Activated T-helper 2 cell treated with anti-CD3 and anti-CD28 coated beads, Interferon-gamma antibody, Interleukin-2, Interleukin-4, amounts not matched to agents 10 μg/mL and 5 μg/mL and 100 μg/mL, durations not matched to agents 14 hours and 24 hours and 36 hours (primary cell): Measurements from ENCODE around the gene MT2A. TPM values are rescaled to one million over a fixed set of nuclear protein-coding genes. Genes with fewer than 3 reads are reported as not detected.

Source experiments
- DNase-seq: peaks from one replicate; pipeline ENCODE4 v3.0.0; 2021; ENCODE audit warnings: low spot score
- H3K27ac Mint-ChIP-seq: one replicate; pipeline ENCODE4 v1.8.0; 2021; ENCODE audit warnings: mixed read lengths
- H3K27me3 Mint-ChIP-seq: one replicate; pipeline ENCODE4 v1.8.0; 2021; ENCODE audit warnings: low read depth, mixed read lengths
- H3K36me3 Mint-ChIP-seq: one replicate; pipeline ENCODE4 v1.8.0; 2021; ENCODE audit warnings: low read depth, mixed read lengths
- H3K4me1 Mint-ChIP-seq: one replicate; pipeline ENCODE4 v1.8.0; 2021; ENCODE audit warnings: low read depth, mixed read lengths
- H3K4me3 Mint-ChIP-seq: one replicate; pipeline ENCODE4 v1.8.0; 2021; ENCODE audit warnings: low read depth, mild to moderate bottlenecking, moderate library complexity, mixed read lengths
- H3K9me3 Mint-ChIP-seq: one replicate; pipeline ENCODE4 v1.8.0; 2021; ENCODE audit warnings: mixed read lengths
- intact Hi-C: fragments of 100-400 bp; cut with micrococcal nuclease; formaldehyde crosslinking; loops from one replicate; pipeline ENCODE4 v1.15.1; 2023
- total RNA-seq: library from RNA; stranded (reverse); gene quantifications from 2 replicates; pipeline ENCODE4 v1.2.3, GENCODE V29; 2022

MT2A gene
- total RNA-seq, 1 donor from 2014 or later: 827 TPM

DNA sequence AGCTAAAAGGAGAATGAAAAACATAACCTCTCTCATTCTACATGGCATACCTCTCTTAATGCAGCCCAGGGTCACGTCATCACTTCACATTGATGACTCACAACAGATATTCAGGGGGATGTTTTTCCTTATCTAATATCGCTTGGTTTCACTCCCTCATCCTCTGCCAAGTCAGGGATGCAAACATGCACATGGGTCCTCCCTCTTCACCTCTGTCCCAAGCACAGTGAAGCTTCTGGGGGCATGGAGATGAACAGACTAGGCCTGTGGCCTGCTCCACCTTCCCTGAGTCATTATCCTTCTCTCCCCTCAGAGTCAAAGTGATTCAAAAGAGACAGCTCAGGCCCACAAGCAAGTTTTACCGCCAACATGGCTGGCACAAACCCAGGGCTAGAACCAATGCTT is 2.3 kb upstream of the MT2A start:
- Mint-ChIP-seq H3K4me1 (peaks cover 41% of the 10 kb centered on the region), H3K4me3 (no peak overlapping the region), H3K27me3 (peaks cover 6% of the 10 kb centered on the region), H3K27ac (no peak overlapping the region), H3K36me3 (peaks cover 16% of the 10 kb centered on the region), H3K9me3 (no peaks in the 10 kb centered on the region)
- DNase-seq: no peak
- intact Hi-C loops: no loop called here

DNA sequence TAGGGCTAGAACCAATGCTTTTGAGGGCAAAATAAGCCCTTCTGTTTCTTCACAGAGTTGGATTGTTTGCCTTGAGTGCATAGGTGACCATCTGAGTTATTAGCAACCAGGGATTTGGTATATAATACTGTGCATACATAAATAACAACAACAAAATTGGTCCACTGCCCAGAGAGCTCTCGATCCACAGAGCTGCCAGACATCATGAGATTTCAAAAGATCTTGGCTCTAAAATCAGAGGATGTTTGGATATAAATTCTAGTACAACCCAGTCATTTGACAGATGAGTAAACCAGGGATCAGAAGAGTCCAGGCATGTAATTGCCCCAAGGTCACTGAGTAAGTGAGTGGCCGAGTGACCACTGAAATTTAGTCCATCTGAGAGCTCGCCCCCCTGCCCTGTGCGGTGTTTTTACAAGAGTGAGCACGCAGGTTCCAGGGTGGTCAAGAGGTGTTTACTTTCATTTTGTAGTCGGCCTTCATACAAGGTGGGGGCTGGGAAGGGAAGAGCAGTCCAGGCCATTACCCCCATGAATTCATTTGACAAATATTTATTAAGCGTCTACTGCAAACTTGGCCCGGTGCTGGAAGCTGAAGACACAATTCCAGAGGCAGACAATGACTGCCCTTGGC is 1.8 kb upstream of the MT2A start:
- peaks cover 4% of the 10 kb centered on the region for H3K27me3 Mint-ChIP-seq
- H3K9me3 Mint-ChIP-seq: no peaks in the 10 kb centered on the region
- no peak overlapping the region for H3K4me3 Mint-ChIP-seq
- intact Hi-C loops: no loop called here
- peaks cover 46% of the 10 kb centered on the region for H3K4me1 Mint-ChIP-seq
- H3K27ac Mint-ChIP-seq: peak overlapping the region; percentile 65
- DNase-seq: no peak
- peaks cover 16% of the 10 kb centered on the region for H3K36me3 Mint-ChIP-seq

DNA sequence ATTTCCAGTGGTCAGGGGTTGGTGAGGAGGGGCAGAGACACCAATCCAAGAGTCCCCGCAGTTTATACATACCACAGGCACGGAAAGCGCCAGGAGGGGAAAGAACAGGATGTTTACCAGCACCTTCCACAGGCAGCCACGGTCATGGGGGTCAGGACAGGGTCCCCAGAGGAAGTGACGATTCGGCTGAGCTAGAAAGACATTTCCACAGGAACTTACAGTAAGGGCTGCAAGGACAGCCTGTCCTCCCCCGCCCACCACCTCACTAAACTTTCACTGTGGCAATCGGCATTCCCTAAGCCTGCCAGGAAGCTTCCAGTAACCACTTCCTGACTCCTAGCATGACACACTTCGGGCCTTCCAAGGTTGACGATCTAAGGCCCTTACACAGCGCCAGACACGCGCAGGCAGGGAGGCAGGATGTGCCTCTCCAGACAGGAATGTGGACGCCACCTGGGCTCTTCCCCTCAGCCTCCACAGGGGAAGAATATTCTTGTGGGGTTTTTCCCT is 1.2 kb upstream of the MT2A start:
- Mint-ChIP-seq H3K4me1 (peaks cover 48% of the 10 kb centered on the region), H3K9me3 (no peaks in the 10 kb centered on the region), H3K27me3 (peaks cover 1% of the 10 kb centered on the region), H3K27ac (peak overlapping the region; percentile 65), H3K4me3 (peak overlapping the region; percentile 22), H3K36me3 (peaks cover 16% of the 10 kb centered on the region)
- intact Hi-C loops: no loop called here
- DNase-seq: no peak

DNA sequence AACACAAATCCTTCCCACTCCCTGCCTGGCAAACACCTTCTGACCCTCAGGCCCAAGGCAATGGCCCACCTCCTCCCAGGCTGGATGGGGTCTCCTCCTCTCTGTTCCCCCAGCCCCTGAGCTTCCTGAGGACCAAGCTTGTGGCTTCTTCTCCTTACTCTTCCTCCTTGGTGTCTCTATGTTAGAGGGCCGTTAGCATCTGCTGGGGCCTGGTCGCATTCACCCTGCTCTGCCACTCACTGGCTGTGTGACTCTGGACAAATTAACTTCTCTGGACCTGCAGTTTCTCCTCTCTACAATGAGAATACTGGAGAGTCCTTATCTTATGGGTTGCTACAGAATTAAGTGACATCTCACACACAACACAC is 725 bp upstream of the MT2A start:
- H3K27me3 Mint-ChIP-seq: no peaks in the 10 kb centered on the region
- H3K27ac Mint-ChIP-seq: peak overlapping the region; percentile 82
- peaks cover 52% of the 10 kb centered on the region for H3K4me1 Mint-ChIP-seq
- no peak for DNase-seq
- no peaks in the 10 kb centered on the region for H3K9me3 Mint-ChIP-seq
- H3K36me3 Mint-ChIP-seq: peaks cover 16% of the 10 kb centered on the region
- intact Hi-C loops: loop anchor here (1.0 to 2.0 kb wide), 5 partner anchors 10 to 435 kb away; partner anchors contain the start of genes MT1E and MT1X
- H3K4me3 Mint-ChIP-seq: peak overlapping the region; percentile 97

DNA sequence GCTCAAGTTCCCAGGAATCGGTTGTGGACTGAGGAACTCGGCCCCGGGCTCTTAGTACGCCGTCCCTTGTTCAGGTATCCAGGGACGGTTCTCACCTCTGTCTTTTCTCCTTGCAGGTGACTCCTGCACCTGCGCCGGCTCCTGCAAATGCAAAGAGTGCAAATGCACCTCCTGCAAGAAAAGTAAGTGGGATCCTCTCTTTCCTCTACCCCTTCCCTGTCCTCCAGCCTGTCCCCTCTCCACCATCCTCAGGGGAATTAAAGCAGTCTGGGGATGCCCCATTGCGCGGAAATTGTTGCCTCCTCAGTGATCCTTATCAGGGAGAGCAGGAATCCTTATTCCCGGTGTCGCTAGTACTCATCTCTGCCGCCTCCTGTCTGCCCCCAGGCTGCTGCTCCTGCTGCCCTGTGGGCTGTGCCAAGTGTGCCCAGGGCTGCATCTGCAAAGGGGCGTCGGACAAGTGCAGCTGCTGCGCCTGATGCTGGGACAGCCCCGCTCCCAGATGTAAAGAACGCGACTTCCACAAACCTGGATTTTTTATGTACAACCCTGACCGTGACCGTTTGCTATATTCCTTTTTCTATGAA is 585 bp downstream of the MT2A start:
- Mint-ChIP-seq H3K4me3 (peak overlapping the region; percentile 97), H3K9me3 (no peaks in the 10 kb centered on the region), H3K27ac (peak overlapping the region; percentile 99), H3K27me3 (no peaks in the 10 kb centered on the region), H3K4me1 (peaks cover 58% of the 10 kb centered on the region), H3K36me3 (peaks cover 16% of the 10 kb centered on the region)
- DNase-seq: no peak
- intact Hi-C loops: loop anchor here (1.0 to 2.0 kb wide), 5 partner anchors 8 to 434 kb away; partner anchors contain the start of genes MT1E and MT1X

DNA sequence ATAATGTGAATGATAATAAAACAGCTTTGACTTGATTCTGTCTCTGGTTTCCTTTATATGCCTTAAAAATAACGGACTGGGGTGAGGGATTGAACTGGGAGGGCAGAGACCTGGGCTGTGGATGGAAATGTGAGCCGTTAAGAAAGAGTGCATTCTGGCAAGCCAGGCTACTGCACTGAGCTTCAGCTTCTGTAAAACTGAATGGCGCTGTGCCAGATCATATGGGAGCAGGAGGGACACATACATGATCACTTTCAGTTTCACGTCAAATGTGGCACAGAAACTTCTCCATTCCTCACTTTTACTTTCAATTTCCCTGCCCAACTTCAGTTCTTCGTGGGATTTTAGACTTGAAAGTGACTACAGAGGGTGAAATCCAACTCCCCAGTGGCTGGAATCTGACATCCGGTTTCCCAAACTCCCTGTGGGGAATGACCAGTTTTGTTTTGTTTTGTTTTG is 1.1 kb downstream of the MT2A start:
- peak; percentile 71 for DNase-seq
- Mint-ChIP-seq H3K27ac (peak overlapping the region; percentile 99), H3K27me3 (no peaks in the 10 kb centered on the region), H3K4me1 (peaks cover 63% of the 10 kb centered on the region), H3K36me3 (peaks cover 16% of the 10 kb centered on the region), H3K4me3 (peak overlapping the region; percentile 97), H3K9me3 (no peaks in the 10 kb centered on the region)
- intact Hi-C loops: loop anchor here (2.0 kb wide), 2 partner anchors 253 to 433 kb away; no protein-coding TSS in a partner anchor

DNA sequence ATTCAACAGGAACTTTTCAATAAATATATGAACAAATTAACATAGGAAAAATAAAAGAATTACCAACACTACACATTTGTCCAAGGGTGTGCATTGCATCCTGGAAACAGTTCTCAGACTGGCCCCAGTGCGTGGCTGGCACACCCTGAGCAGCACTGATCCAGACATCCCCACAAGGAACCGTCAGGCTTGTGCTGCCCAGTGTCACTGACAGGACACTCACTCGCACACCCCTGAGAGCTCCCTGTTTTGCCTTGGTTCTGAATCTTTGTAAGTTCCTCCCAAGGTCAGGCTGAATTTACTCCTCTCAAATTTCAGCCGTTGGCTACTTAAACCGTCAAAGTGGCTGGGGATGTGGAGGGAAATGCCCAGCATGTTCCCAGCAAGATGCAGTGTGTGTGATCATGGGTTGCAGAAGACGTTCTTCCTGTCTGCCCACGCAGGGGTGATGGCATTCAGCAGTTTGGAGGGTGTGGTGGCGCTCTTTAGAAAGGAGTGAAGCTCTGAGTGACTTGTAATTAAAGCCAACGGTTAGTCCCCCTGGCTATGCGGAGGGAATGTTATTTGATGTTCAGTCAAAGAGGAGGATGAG is 1.7 kb downstream of the MT2A start:
- no peaks in the 10 kb centered on the region for H3K27me3 Mint-ChIP-seq
- H3K27ac Mint-ChIP-seq: peak overlapping the region; percentile 99
- H3K4me1 Mint-ChIP-seq: peaks cover 69% of the 10 kb centered on the region
- H3K4me3 Mint-ChIP-seq: peak overlapping the region; percentile 97
- intact Hi-C loops: loop anchor here (1.0 to 10.0 kb wide), 6 partner anchors 33 to 690 kb away; partner anchors contain the start of genes MT1G, MT1H, NUDT21 and OGFOD1
- no peaks in the 10 kb centered on the region for H3K9me3 Mint-ChIP-seq
- peak; percentile 54 for DNase-seq
- H3K36me3 Mint-ChIP-seq: peaks cover 16% of the 10 kb centered on the region

DNA sequence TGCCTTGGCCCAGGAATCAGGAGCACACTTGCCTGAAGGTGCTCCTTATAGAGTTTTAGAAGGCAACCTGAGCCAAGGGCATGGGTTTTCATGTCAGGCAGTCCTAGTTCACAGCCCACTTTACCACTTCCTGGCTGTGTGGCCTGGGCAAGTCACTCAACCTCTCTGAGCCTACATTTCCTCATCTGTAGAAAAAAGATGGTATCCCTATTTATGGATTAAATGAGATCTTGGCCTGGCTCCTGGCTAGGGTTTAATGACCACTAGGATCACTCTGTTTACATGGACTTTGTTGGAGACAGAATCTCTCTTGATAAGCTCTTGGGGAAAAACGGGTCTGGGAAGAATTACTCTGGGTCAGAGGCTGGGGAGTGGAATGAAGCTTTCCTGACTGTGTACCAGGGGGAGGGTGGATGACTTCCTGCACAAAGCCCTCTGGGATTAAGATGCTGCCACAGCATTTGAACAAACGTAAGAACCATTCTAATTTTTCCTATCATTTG is 2.3 kb downstream of the MT2A start:
- intact Hi-C loops: loop anchor here (1.0 to 10.0 kb wide), 6 partner anchors 33 to 690 kb away; partner anchors contain the start of genes MT1G, MT1H, NUDT21 and OGFOD1
- DNase-seq: no peak

DNA sequence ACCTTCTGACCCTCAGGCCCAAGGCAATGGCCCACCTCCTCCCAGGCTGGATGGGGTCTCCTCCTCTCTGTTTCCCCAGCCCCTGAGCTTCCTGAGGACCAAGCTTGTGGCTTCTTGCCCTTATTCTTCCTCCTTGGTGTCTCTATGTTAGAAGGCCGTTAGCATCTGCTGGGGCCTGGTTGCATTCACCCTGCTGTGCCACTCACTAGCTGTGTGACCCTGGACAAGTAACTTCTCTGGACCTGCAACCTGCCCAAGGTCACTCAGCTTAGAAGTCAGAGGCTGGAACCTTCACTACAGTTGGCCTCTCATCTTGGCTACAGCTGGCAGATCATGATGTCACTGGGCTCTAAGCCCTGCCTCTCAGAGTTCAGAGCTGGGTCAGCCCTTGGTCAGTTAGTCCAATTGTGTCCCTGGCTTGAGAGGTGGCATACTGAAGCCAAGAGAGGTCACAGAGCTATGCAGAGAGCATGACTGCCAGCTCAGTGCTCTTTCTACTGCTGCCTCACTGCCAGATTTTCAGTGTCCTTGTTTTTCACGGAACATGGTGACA is 3.0 kb downstream of the MT2A start:
- DNase-seq: no peak
- H3K27ac Mint-ChIP-seq: peak overlapping the region; percentile 99
- H3K36me3 Mint-ChIP-seq: peaks cover 16% of the 10 kb centered on the region
- no peaks in the 10 kb centered on the region for H3K27me3 Mint-ChIP-seq
- intact Hi-C loops: loop anchor here (2.0 to 10.0 kb wide), 3 partner anchors 57 to 403 kb away; partner anchors contain the start of genes MT1G and MT1H
- peaks cover 71% of the 10 kb centered on the region for H3K4me1 Mint-ChIP-seq
- peak overlapping the region; percentile 27 for H3K4me3 Mint-ChIP-seq
- H3K9me3 Mint-ChIP-seq: no peaks in the 10 kb centered on the region

More for the DNA sequence above, 2.3 kb downstream of the MT2A start:
- Mint-ChIP-seq H3K36me3 (peaks cover 16% of the 10 kb centered on the region), H3K4me3 (peak overlapping the region; percentile 97), H3K4me1 (peaks cover 75% of the 10 kb centered on the region), H3K27ac (peak overlapping the region; percentile 99), H3K27me3 (no peaks in the 10 kb centered on the region), H3K9me3 (no peaks in the 10 kb centered on the region)

DNA sequence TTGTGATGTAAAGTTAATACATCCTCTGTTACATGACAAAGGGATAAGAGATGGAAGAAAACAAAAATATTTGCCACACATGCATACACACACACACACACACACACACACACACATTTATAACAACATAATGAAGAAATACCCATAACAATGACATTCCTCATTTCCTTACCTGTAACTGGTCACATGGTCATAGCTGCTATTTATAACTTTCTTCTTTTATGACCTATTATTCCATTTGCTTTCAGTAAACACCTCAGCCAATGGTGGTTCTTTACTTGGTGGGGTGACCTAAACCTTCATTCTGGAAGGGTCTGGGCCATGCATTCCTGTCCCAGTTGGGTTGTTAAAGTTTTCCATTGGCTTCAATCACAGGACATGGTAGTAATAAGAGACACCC is 5.3 kb downstream of the MT2A start:
- Mint-ChIP-seq H3K36me3 (peaks cover 13% of the 10 kb centered on the region), H3K27ac (peak overlapping the region; percentile 87), H3K4me1 (peaks cover 69% of the 10 kb centered on the region), H3K4me3 (peak overlapping the region; percentile 59), H3K27me3 (no peaks in the 10 kb centered on the region), H3K9me3 (no peaks in the 10 kb centered on the region)
- no peak for DNase-seq
- intact Hi-C loops: loop anchor here (1.0 to 10.0 kb wide), 3 partner anchors 331 to 428 kb away; no protein-coding TSS in a partner anchor

DNA sequence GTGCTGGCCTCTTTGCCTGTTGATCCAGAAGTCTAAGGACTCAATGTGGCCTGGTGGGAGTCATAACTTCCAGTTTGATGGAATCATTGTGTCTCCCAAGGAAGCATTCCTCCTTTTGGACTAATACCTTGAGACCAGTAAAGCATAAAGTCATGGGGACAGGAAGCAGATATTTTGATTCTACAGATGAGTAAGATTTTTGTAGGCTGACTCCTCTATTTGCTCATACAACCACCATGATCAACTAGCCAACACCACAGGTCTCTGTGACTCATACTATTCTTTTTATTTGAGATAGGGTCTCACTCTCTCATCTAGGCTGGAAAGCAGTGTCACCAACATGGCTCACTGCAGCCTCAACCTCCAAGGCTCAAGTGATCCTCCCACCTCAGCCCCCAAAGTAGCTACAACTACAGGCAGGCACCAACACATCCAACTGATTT is 6.2 kb downstream of the MT2A start:
- H3K4me3 Mint-ChIP-seq: peak overlapping the region; percentile 59
- H3K36me3 Mint-ChIP-seq: peaks cover 4% of the 10 kb centered on the region
- DNase-seq: no peak
- intact Hi-C loops: loop anchor here (1.0 to 10.0 kb wide), 3 partner anchors 330 to 427 kb away; no protein-coding TSS in a partner anchor
- peaks cover 68% of the 10 kb centered on the region for H3K4me1 Mint-ChIP-seq
- no peaks in the 10 kb centered on the region for H3K27me3 Mint-ChIP-seq
- H3K9me3 Mint-ChIP-seq: no peaks in the 10 kb centered on the region
- peak overlapping the region; percentile 87 for H3K27ac Mint-ChIP-seq

DNA sequence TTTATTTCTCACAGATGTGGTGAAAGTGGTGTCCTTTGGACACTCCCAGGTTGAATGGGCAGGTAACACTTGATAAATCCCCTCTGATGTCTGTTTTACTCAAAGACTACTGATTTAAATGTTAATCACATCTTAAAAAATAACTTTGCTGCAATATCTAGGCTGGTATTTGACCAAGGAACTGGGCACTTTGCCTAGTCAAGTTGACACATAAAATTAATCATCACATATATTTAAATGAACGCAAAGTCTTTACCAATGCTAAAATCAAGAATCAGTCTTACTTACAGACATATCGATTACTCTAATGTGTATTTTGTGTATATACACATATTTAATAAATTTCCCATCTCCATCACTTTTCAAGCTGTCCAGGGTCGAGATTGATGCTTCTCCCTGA is 7.0 kb downstream of the MT2A start:
- Mint-ChIP-seq H3K9me3 (no peaks in the 10 kb centered on the region), H3K36me3 (no peaks in the 10 kb centered on the region), H3K4me3 (no peak overlapping the region), H3K27me3 (no peaks in the 10 kb centered on the region), H3K4me1 (peaks cover 65% of the 10 kb centered on the region), H3K27ac (peak overlapping the region; percentile 49)
- intact Hi-C loops: loop anchor here (10.0 kb wide), 2 partner anchors 329 to 399 kb away; no protein-coding TSS in a partner anchor
- no peak for DNase-seq
